ENCODE data around the gene TMEM53. TPM values are rescaled to one million over a fixed set of nuclear protein-coding genes. Genes with fewer than 3 reads are reported as not detected.
A peak's percentile ranks its signal among the peaks of the same experiment; 100 is the strongest.

The TMEM53 gene
- total RNA-seq, 6 donors from 2014 or later: 10.7 to 46.1 (median 19.7) TPM

DNA sequence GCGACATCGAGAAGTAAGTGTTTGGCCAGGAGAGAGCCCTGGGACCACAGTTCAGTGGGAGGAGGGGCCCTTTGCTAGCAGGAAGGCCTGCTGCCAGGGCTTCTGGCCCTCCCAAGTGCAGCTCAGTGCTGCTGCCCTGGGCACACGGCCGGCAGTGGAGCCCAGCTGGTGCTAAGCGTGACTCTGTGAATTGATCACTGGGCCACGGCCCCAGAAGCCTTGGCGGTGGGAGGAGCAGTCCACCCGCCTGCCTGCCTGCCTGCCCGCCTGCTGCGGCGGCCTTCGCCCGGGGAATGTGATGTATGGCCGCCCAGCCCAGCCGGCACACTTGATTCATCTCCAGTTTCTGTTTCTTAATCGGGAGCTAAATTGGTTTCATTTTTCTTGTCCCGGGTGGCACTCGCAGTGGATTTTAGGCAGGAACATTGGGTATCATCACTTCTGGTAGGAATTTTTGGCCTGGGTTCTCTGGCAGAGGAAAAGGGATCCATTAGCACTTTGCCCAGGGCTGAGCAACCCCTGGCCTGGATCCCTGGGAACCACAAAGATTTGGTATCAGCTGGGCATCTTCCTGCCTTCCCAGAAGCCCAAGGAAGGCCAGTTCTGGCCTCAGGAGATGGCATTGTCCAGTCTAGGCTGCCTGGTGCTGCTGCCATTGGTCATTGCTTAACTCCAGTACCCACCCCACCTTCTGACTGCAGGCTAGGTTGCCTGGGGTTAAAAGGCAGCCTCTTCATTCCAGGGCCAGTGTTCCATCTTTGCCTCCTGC lies 28.6 kb downstream of the TMEM53 start:
- Histone ChIP-seq H3K9me3 (no peaks in the 10 kb centered on the region), H3K36me3 (peaks cover 24 to 100% (median 86%) of the 10 kb centered on the region in 4 donors), H3K27me3 (no peaks in the 10 kb centered on the region), H3K27ac (peak overlapping the region; percentile 20 to 67 (median 39)), H3K4me1 (peaks cover 0 to 8% (median 2%) of the 10 kb centered on the region in 4 donors), H3K4me3 (no peak overlapping the region)
- DNase-seq (peak in 1 of 2 donors; percentile 78), ATAC-seq (ENCODE audit: low FRiP score in 2 of 2) (no peak)
- 91 to 92% methylated on average over 16 to 17 of the region's 18 CpGs for WGBS, 2 donors
- no peak for TF ChIP-seq EP300 (IDR thresholded peaks at IDR 0.05)
- no peak for TF ChIP-seq POLR2A (IDR thresholded peaks at IDR 0.05)
- TF ChIP-seq, protein P1, sequence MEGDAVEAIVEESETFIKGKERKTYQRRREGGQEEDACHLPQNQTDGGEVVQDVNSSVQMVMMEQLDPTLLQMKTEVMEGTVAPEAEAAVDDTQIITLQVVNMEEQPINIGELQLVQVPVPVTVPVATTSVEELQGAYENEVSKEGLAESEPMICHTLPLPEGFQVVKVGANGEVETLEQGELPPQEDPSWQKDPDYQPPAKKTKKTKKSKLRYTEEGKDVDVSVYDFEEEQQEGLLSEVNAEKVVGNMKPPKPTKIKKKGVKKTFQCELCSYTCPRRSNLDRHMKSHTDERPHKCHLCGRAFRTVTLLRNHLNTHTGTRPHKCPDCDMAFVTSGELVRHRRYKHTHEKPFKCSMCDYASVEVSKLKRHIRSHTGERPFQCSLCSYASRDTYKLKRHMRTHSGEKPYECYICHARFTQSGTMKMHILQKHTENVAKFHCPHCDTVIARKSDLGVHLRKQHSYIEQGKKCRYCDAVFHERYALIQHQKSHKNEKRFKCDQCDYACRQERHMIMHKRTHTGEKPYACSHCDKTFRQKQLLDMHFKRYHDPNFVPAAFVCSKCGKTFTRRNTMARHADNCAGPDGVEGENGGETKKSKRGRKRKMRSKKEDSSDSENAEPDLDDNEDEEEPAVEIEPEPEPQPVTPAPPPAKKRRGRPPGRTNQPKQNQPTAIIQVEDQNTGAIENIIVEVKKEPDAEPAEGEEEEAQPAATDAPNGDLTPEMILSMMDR (IDR thresholded peaks at IDR 0.05): no peak
- TF ChIP-seq POLR2AphosphoS5 (IDR thresholded peaks at IDR 0.05): no peak

DNA sequence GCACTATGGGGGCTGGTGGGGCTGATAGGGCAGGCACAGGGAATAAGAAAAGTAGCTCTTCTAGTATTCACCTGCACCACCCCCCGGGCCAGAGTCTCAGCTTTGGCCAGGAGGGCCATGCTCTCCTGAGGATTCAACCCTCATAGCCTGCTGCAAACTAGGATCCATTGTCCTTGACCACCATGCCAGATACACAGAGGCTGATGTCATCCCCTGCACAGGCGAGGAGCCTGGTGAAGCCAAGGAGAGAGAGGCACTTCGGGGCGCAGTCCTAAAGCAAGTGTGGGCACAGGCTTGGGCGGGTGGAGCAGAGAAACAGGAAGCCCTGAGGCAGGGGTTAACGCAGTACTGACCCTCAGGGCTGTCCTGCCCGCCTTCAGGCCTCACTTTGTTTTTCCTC lies 29.5 kb downstream of the TMEM53 start:
- WGBS, 2 donors: 87 to 96% methylated on average over 6 to 7 of the region's 7 CpGs
- Histone ChIP-seq H3K9me3 (no peaks in the 10 kb centered on the region), H3K4me1 (peaks cover 0 to 8% (median 2%) of the 10 kb centered on the region in 4 donors), H3K27ac (peak overlapping the region in 1 of 4 donors; percentile 50), H3K27me3 (no peaks in the 10 kb centered on the region), H3K36me3 (peaks cover 19 to 100% (median 85%) of the 10 kb centered on the region in 4 donors), H3K4me3 (no peak overlapping the region)
- no peak for DNase-seq
- ATAC-seq (ENCODE audit: low FRiP score in 2 of 2): no peak
- no peak for TF ChIP-seq EP300 (IDR thresholded peaks at IDR 0.05)
- TF ChIP-seq, protein P1 (IDR thresholded peaks at IDR 0.05): no peak
- TF ChIP-seq POLR2A (IDR thresholded peaks at IDR 0.05): no peak

DNA sequence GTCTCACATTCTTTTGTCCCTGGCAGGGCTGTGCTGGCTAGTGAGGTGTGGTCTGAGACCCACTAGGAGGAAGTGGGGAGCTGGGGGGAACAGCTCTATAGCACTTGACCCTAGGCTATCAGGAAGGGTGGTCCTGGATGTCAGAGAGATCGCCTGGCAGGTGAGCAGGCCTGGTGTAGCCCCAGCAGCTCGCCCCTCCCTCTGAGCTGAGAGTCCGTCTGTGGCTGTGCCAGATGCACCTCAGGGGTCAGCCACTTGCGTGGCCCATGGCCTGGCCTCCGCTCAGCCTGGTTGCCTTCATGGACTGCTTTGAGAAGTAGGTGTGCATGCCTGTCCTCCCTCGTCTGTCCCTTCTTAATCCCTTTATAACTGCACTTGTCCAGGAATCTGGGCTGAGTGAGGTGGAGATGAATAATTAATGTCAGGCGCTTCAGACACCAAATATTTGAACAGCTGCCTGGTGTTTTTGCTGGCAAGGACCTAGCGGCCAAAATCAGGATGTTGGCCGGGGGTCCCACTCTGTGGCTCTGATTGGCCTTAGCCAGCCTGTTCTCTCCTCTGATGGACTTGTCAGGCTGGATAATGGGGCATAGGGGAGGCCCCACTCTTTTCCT lies 30.5 kb downstream of the TMEM53 start:
- DNase-seq (peak in 1 of 2 donors; percentile 43), ATAC-seq (ENCODE audit: low FRiP score in 2 of 2) (no peak)
- H3K27ac ChIP-seq: no peak overlapping the region
- WGBS, 2 donors: 63 to 72% methylated on average over 3 to 7 of the region's 9 CpGs
- H3K4me1 ChIP-seq: peaks cover 0 to 8% (median 2%) of the 10 kb centered on the region in 4 donors
- H3K27me3 ChIP-seq: no peaks in the 10 kb centered on the region
- peaks cover 20 to 100% (median 86%) of the 10 kb centered on the region in 4 donors for H3K36me3 ChIP-seq
- H3K4me3 ChIP-seq: no peak overlapping the region
- no peak for TF ChIP-seq POLR2AphosphoS5 (IDR thresholded peaks at IDR 0.05)
- no peak for TF ChIP-seq POLR2A (IDR thresholded peaks at IDR 0.05)
- TF ChIP-seq EP300 (IDR thresholded peaks at IDR 0.05): no peak
- TF ChIP-seq, protein P1 (IDR thresholded peaks at IDR 0.05): no peak
- H3K9me3 ChIP-seq: no peaks in the 10 kb centered on the region

DNA sequence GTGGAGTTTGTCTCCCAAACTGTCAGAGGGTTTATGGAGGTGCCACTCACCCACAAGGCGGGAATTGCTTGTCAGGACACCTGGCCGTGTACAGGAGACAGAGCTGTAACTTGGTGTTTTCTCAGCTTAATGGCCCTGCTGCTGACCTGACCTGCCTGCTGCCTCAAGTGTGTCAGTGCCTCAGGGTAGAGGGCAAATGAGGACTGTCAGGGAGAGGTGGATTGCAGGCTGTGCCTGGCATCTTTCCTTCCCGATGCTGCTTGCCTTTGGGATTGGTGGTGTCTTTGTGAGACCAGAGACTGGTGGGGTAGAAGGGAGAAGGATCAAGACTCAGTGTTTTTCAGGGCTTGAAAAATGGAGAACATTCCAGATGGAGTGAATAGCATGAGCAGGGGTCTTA lies 31.4 kb downstream of the TMEM53 start:
- H3K27me3 ChIP-seq: no peaks in the 10 kb centered on the region
- H3K4me1 ChIP-seq: peaks cover 0 to 8% (median 2%) of the 10 kb centered on the region in 4 donors
- peaks cover 27 to 100% (median 88%) of the 10 kb centered on the region in 4 donors for H3K36me3 ChIP-seq
- TF ChIP-seq EP300 (IDR thresholded peaks at IDR 0.05) (no peak), POLR2AphosphoS5 (IDR thresholded peaks at IDR 0.05) (no peak)
- TF ChIP-seq, protein P1 (IDR thresholded peaks at IDR 0.05): no peak
- no peak overlapping the region for H3K4me3 ChIP-seq
- no peaks in the 10 kb centered on the region for H3K9me3 ChIP-seq
- 86 to 91% methylated on average over 3 of the region's 3 CpGs for WGBS, 2 donors
- no peak overlapping the region for H3K27ac ChIP-seq
- ATAC-seq (ENCODE audit: low FRiP score in 2 of 2) (no peak), DNase-seq (no peak)
